Measurements from ENCODE around the gene CFAP52.

GRCh38 chr17:9606453-9606852 lies 30.0 kb downstream of the CFAP52 start:
- TF ChIP-seq POLR2AphosphoS5 (IDR thresholded peaks at IDR 0.05) (no peak), CTCF (IDR thresholded peaks at IDR 0.05 in 8 of 11, conservative IDR thresholded peaks at IDR 0.05 in 3 of 11) (no peak)

All from spleen (tissue), 7 donors.